PC-3 (cell line): ENCODE measurements around the gene AKAP7.

Experiments used
- EZH2 ChIP-seq: fragments of 300-600 bp; sonication (generic); IDR thresholded peaks from one replicate; pipeline ENCODE4 v1.6.1; 2017; ENCODE audit warnings: antibody characterized with exemption, mild to moderate bottlenecking, low read length; ENCODE audit not compliant: unreplicated experiment
- EZH2phosphoT487 ChIP-seq: fragments of 300-600 bp; sonication (generic); IDR thresholded peaks from 2 replicates; pipeline ENCODE4 v1.6.1; 2018; ENCODE audit warnings: mild to moderate bottlenecking, antibody characterized with exemption, low read length, borderline replicate concordance
- TF ChIP-seq, protein P1 (sequence below): fragments of 300-600 bp; sonication (generic); conservative IDR thresholded peaks from 2 replicates; pipeline ENCODE4 v1.5.1; 2017; ENCODE audit warnings: antibody characterized with exemption, low read depth, mild to moderate bottlenecking, low read length

DNA sequence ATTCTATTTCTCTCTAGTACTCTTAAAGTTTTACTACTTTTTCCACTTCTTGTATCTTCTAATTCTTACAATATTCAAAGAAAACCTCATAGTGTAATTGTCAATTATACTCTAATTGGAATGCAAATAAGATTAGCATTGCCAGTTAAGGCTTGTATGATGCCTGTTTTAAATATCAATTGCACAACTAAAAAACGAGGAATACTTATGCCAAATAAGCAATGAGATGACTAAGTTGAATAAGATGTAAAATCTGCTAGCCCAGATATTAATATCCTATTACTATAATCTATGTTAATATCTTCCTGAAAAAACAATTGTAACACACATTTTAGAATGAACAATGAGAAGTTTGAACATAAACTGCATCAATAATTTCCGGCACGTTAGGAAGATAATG lies 13.3 kb upstream of the AKAP7 start:
- TF ChIP-seq, protein P1, sequence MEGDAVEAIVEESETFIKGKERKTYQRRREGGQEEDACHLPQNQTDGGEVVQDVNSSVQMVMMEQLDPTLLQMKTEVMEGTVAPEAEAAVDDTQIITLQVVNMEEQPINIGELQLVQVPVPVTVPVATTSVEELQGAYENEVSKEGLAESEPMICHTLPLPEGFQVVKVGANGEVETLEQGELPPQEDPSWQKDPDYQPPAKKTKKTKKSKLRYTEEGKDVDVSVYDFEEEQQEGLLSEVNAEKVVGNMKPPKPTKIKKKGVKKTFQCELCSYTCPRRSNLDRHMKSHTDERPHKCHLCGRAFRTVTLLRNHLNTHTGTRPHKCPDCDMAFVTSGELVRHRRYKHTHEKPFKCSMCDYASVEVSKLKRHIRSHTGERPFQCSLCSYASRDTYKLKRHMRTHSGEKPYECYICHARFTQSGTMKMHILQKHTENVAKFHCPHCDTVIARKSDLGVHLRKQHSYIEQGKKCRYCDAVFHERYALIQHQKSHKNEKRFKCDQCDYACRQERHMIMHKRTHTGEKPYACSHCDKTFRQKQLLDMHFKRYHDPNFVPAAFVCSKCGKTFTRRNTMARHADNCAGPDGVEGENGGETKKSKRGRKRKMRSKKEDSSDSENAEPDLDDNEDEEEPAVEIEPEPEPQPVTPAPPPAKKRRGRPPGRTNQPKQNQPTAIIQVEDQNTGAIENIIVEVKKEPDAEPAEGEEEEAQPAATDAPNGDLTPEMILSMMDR: no peak
- TF ChIP-seq EZH2 (no peak), EZH2phosphoT487 (no peak)
